Pancreas (tissue), 10 donors: ENCODE results near the gene HSPA12A. TPM values are rescaled to one million over a fixed set of nuclear protein-coding genes. Genes with fewer than 3 reads are reported as not detected.

ENCODE experiments used
- ATAC-seq, 4 donors: fragments of 200-7000 bp; cut with Tn5 transposase; one replicate each; pipeline versions ENCODE4 v1.8.0 to v1.9.1; 2020; ENCODE audit warnings: mild to moderate bottlenecking in 4 of 4, moderate library complexity in 4 of 4
- DNase-seq, 6 donors: peaks; one replicate each; pipeline ENCODE4 v3.0.0-alpha.2; 2020
- FAIRE-seq: peaks from 2 replicates; lab custom pipeline; 2012; peaks lifted over from hg19 to GRCh38; lab: Jason Lieb, UNC
- H3K27ac ChIP-seq, 4 donors: fragments of 200-600 bp; sonication (generic); 1 replicate in 3 of 4; 2 replicates in 1 of 4; pipeline versions ENCODE4 v1.5.0 to v1.8.0; 2020
- H3K27me3 ChIP-seq, 4 donors: fragments of 200-600 bp; one replicate each; pipeline ENCODE4 v1.8.0; 2021
- H3K36me3 ChIP-seq, 3 donors: fragments of 200-600 bp; sonication (generic) in 1 of 3; one replicate each; pipeline versions ENCODE4 v1.5.0 to v1.8.0; 2020 to 2021
- H3K4me1 ChIP-seq, 3 donors: fragments of 200-600 bp; one replicate each; pipeline ENCODE4 v1.8.0; 2021
- H3K4me3 ChIP-seq, 4 donors: fragments of 200-600 bp; sonication (generic) in 2 of 4; one replicate each; pipeline versions ENCODE4 v1.5.0 to v1.8.0; 2020 to 2021
- H3K9me3 ChIP-seq, 4 donors: fragments of 200-600 bp; one replicate each; pipeline ENCODE4 v1.8.0; 2021
- WGBS, 2 donors: extraction: QIAGEN DNeasy Blood & Tissue Kit; methylation state at CpG; one replicate each; pipeline ENCODE4 v1.1.7; 2013; 5-methylcytosine and 5-hydroxymethylcytosine counted together
- intact Hi-C, 3 donors: fragments of 100-400 bp; cut with DNase I; formaldehyde crosslinking; loops; one replicate each; pipeline versions ENCODE4 v1.11.1 to v1.14.2; 2022
- polyA plus RNA-seq, 2 donors: library from polyadenylated mRNA; stranded (reverse); fragments of 200-250 nt; gene quantifications; one replicate each; pipeline ENCODE4 v1.2.3, GENCODE V29; 2013
- total RNA-seq, 6 donors: library from RNA; stranded (reverse); fragmentation: NEBNext Ultra II Directional in 4 of 6; extraction: Animal tissue kit (Norgen Biotek cat#: 25700) in 4 of 6; gene quantifications; one replicate each; pipeline versions ENCODE4 v1.2.1 to v1.2.4, GENCODE V29; 2021 to 2023
- TF ChIP-seq, protein P1 (sequence below), 4 donors: fragments of 200-600 bp; sonication (generic) in 3 of 4; IDR thresholded peaks; one replicate each; pipeline versions ENCODE4 v1.5.0 to v1.8.0; 2021; ENCODE audit warnings: antibody characterized with exemption in 4 of 4
- donor health status: healthy with polysubstance abuse.
- donor health status: DM: no; HTN: no; CAD: no; lungs with moderate emphysema.
- donor health status: DM: no; HTN: no; CAD: no.
- donor health status: control.
- donor health status: control.
- donor health status: Bipolar disorder and iron deficiency.
- donor health status: DM: yes; HTN: yes; CAD: no.
- donor health status: DM: no; HTN: no; CAD: no.
- donor health status: DM: no; HTN: no; CAD: no.
- donor health status: DM: yes; HTN: yes; CAD: no.

Gene HSPA12A
- total and polyA plus RNA-seq, 8 donors: 2.7 to 8.2 (median 4.0) TPM

- no peak for ATAC-seq
- FAIRE-seq: no peak
- Histone ChIP-seq H3K36me3 (no peaks in the 10 kb centered on the region), H3K4me3 (no peak overlapping the region), H3K27ac (no peak overlapping the region), H3K4me1 (no peaks in the 10 kb centered on the region), H3K27me3 (no peaks in the 10 kb centered on the region), H3K9me3 (no peaks in the 10 kb centered on the region)
- intact Hi-C loops: no loop called here
- DNase-seq: no peak
- TF ChIP-seq, protein P1, sequence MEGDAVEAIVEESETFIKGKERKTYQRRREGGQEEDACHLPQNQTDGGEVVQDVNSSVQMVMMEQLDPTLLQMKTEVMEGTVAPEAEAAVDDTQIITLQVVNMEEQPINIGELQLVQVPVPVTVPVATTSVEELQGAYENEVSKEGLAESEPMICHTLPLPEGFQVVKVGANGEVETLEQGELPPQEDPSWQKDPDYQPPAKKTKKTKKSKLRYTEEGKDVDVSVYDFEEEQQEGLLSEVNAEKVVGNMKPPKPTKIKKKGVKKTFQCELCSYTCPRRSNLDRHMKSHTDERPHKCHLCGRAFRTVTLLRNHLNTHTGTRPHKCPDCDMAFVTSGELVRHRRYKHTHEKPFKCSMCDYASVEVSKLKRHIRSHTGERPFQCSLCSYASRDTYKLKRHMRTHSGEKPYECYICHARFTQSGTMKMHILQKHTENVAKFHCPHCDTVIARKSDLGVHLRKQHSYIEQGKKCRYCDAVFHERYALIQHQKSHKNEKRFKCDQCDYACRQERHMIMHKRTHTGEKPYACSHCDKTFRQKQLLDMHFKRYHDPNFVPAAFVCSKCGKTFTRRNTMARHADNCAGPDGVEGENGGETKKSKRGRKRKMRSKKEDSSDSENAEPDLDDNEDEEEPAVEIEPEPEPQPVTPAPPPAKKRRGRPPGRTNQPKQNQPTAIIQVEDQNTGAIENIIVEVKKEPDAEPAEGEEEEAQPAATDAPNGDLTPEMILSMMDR (IDR thresholded peaks at IDR 0.05): no peak
- 82 to 84% methylated on average over 7 of the region's 7 CpGs for whole genome bisulfite sequencing, 2 donors
Observed at GRCh38 chr10:116781370-116781884, 39.1 kb upstream of the HSPA12A start.

GRCh38 chr10:116780691-116781205, 38.4 kb upstream of the HSPA12A start:
- FAIRE-seq (no peak), ATAC-seq (no peak), DNase-seq (no peak)
- WGBS, 2 donors: 91 to 93% methylated on average over 3 of the region's 3 CpGs
- H3K4me3 ChIP-seq: no peak overlapping the region
- no peaks in the 10 kb centered on the region for H3K9me3 ChIP-seq
- intact Hi-C loops: no loop called here
- no peaks in the 10 kb centered on the region for H3K27me3 ChIP-seq
- TF ChIP-seq, protein P1 (IDR thresholded peaks at IDR 0.05): no peak
- no peak overlapping the region for H3K27ac ChIP-seq
- H3K4me1 ChIP-seq: no peaks in the 10 kb centered on the region
- no peaks in the 10 kb centered on the region for H3K36me3 ChIP-seq

- 81 to 88% methylated on average over 16 of the region's 16 CpGs for WGBS, 2 donors
- TF ChIP-seq, protein P1 (IDR thresholded peaks at IDR 0.05): no peak
- no peak for DNase-seq
- no peaks in the 10 kb centered on the region for H3K36me3 ChIP-seq
- H3K9me3 ChIP-seq: no peaks in the 10 kb centered on the region
- FAIRE-seq: no peak
- ATAC-seq: no peak
- no peak overlapping the region for H3K27ac ChIP-seq
- no peaks in the 10 kb centered on the region for H3K27me3 ChIP-seq
- H3K4me3 ChIP-seq: no peak overlapping the region
- intact Hi-C loops: no loop called here
- H3K4me1 ChIP-seq: no peaks in the 10 kb centered on the region
Observed at GRCh38 chr10:116779076-116779687, 36.8 kb upstream of the HSPA12A start.

DNA sequence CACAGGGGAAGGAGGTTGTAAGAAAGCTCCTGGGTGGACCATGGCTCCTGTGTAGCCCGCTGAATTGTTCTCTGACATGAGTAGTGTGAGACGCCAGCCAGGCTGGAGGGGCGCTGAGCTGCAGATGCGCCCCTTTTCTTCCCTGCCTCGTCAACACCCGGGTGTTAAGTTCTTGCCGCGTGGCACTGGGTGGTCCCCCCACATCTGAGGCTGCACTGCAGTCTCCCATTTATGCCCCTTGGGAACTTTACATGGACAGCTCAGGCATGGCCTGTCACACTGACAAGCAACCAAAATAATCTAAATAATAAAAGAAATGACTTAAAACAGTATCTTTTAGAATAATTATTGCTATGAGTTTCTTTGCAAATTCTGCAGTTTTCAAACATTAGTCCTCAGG, 34.6 kb upstream of the HSPA12A start:
- ATAC-seq: no peak
- FAIRE-seq: no peak
- no peaks in the 10 kb centered on the region for H3K9me3 ChIP-seq
- no peak overlapping the region for H3K4me3 ChIP-seq
- no peaks in the 10 kb centered on the region for H3K4me1 ChIP-seq
- no peaks in the 10 kb centered on the region for H3K36me3 ChIP-seq
- TF ChIP-seq, protein P1 (IDR thresholded peaks at IDR 0.05): no peak
- WGBS, 2 donors: 74 to 79% methylated on average over 8 of the region's 8 CpGs
- intact Hi-C loops: no loop called here
- DNase-seq: no peak
- H3K27ac ChIP-seq: no peak overlapping the region
- H3K27me3 ChIP-seq: no peaks in the 10 kb centered on the region
